DND-41 (cell line): Measurements from ENCODE around the gene CLDN19.
"Not testable (repeated sequence)": the region's sequence is repeated elsewhere in the genome, so short reads cannot be mapped to it uniquely, and the experiment has no call there.

Source experiments
- ATAC-seq: fragments of 200-7000 bp; cut with Tn5 transposase; 3 replicates; pipeline ENCODE4 v1.9.1; 2021; ENCODE audit warnings: low read depth; ENCODE audit not compliant: insufficient read depth
- DNase-seq: peaks from one replicate; pipeline ENCODE4 v3.0.0-alpha.2; 2020
- H2AFZ ChIP-seq: 2 replicates; pipeline ENCODE4 v1.6.0; 2012; ENCODE audit warnings: low read depth, low read length
- H3K27ac ChIP-seq: 2 replicates; pipeline ENCODE4 v1.5.1; 2012; ENCODE audit warnings: low read length, inconsistent platforms
- H3K27me3 ChIP-seq: fragments of 200-600 bp; sonication (generic); 2 replicates; pipeline ENCODE4 v1.6.0; 2012; ENCODE audit warnings: low read length, mild to moderate bottlenecking, inconsistent platforms; ENCODE audit not compliant: insufficient read depth, poor library complexity
- H3K36me3 ChIP-seq: 2 replicates; pipeline ENCODE4 v1.5.1; 2012; ENCODE audit warnings: low read length, inconsistent platforms; ENCODE audit not compliant: insufficient read depth
- H3K4me1 ChIP-seq: 2 replicates; pipeline ENCODE4 v1.5.1; 2012; ENCODE audit warnings: mild to moderate bottlenecking, low read length; ENCODE audit not compliant: insufficient read depth
- H3K4me2 ChIP-seq: 2 replicates; pipeline ENCODE4 v1.6.0; 2012; ENCODE audit warnings: mild to moderate bottlenecking, moderate library complexity, low read length, inconsistent platforms; ENCODE audit not compliant: insufficient read depth
- H3K4me3 ChIP-seq, 2 experiments: fragments of 200-600 bp in 1 of 2; shearing (Covaris generic) in 1 of 2; 2 replicates each; pipeline ENCODE4 v1.5.1; 2012 to 2016; ENCODE audit warnings: inconsistent platforms in 2 of 2, low read length in 2 of 2, mild to moderate bottlenecking in 2 of 2, low read depth in 1 of 2, moderate library complexity in 1 of 2
- H3K79me2 ChIP-seq: 2 replicates; pipeline ENCODE4 v1.6.0; 2012; ENCODE audit warnings: low read length, inconsistent platforms; ENCODE audit not compliant: insufficient read depth
- H3K9ac ChIP-seq: 2 replicates; pipeline ENCODE4 v1.6.0; 2012; ENCODE audit warnings: low read depth, mild to moderate bottlenecking, inconsistent platforms, low read length, moderate library complexity
- H3K9me3 ChIP-seq: 2 replicates; pipeline ENCODE4 v1.5.1; 2012; ENCODE audit warnings: low read length, moderate library complexity, mild to moderate bottlenecking, inconsistent platforms; ENCODE audit not compliant: insufficient read depth, severe bottlenecking
- H4K20me1 ChIP-seq: 2 replicates; pipeline ENCODE4 v1.6.0; 2012; ENCODE audit warnings: low read length; ENCODE audit not compliant: insufficient read depth
- CTCF ChIP-seq: IDR thresholded peaks from 2 replicates; pipeline ENCODE4 v1.5.1; 2012; ENCODE audit warnings: borderline replicate concordance, low read length, moderate library complexity, mild to moderate bottlenecking; ENCODE audit not compliant: poor library complexity, severe bottlenecking; ENCODE audit errors: extremely low read depth
- EZH2 ChIP-seq: IDR thresholded peaks from 3 replicates; pipeline ENCODE4 v1.6.1; 2012; ENCODE audit warnings: borderline replicate concordance, low read depth, mild to moderate bottlenecking, moderate library complexity, low read length, inconsistent platforms; ENCODE audit not compliant: severe bottlenecking

Gene CLDN19

GRCh38 chr1:42731585-42731984 lies 8.5 kb downstream of the CLDN19 start:
- H3K4me2 ChIP-seq, result no peak overlapping the region
- ATAC-seq, result no peak
- no peak overlapping the region for H3K27ac ChIP-seq

GRCh38 chr1:42730988-42731387 lies 9.0 kb downstream of the CLDN19 start:
- no peak overlapping the region for H3K27ac ChIP-seq
- no peaks in the 10 kb centered on the region for H3K27me3 ChIP-seq
- H3K4me2 ChIP-seq, result no peak overlapping the region
- H3K36me3 ChIP-seq, result no peaks in the 10 kb centered on the region
- DNase-seq (no peak), ATAC-seq (no peak)
- TF ChIP-seq CTCF, result peak; percentile 33
- TF ChIP-seq EZH2, result no peak
- no peaks in the 10 kb centered on the region for H3K4me1 ChIP-seq
- no peak overlapping the region for H3K9ac ChIP-seq
- H3K9me3 ChIP-seq, result no peaks in the 10 kb centered on the region
- no peaks in the 10 kb centered on the region for H4K20me1 ChIP-seq
- H3K79me2 ChIP-seq, result no peaks in the 10 kb centered on the region
- no peak overlapping the region for H2AFZ ChIP-seq
- no peak overlapping the region for H3K4me3 ChIP-seq

More at GRCh38 chr1:42731585-42731984, 8.5 kb downstream of the CLDN19 start:
- H3K79me2 ChIP-seq, result no peaks in the 10 kb centered on the region
- H2AFZ ChIP-seq, result no peak overlapping the region
- no peak for TF ChIP-seq EZH2
- no peak for TF ChIP-seq CTCF
- no peak for DNase-seq
- no peaks in the 10 kb centered on the region for H4K20me1 ChIP-seq
- H3K36me3 ChIP-seq, result no peaks in the 10 kb centered on the region
- no peak overlapping the region for H3K4me3 ChIP-seq
- H3K27me3 ChIP-seq, result no peaks in the 10 kb centered on the region
- no peaks in the 10 kb centered on the region for H3K4me1 ChIP-seq
- no peaks in the 10 kb centered on the region for H3K9me3 ChIP-seq
- H3K9ac ChIP-seq, result no peak overlapping the region

- ATAC-seq, result no peak
These were observed 10.0 kb downstream of the CLDN19 start for GRCh38 chr1:42730002-42730401.

GRCh38 chr1:42725820-42726219 lies 14.2 kb downstream of the CLDN19 start:
- H3K27ac ChIP-seq, H3K4me1 ChIP-seq, ATAC-seq, H3K27me3 ChIP-seq, H3K9me3 ChIP-seq, H3K4me2 ChIP-seq, H2AFZ ChIP-seq, H3K79me2 ChIP-seq, H4K20me1 ChIP-seq, DNase-seq, H3K9ac ChIP-seq, H3K4me3 ChIP-seq, H3K36me3 ChIP-seq: not testable (repeated sequence)

More at GRCh38 chr1:42730002-42730401, 10.0 kb downstream of the CLDN19 start:
- Histone ChIP-seq H3K9ac (no peak overlapping the region), H3K27me3 (no peaks in the 10 kb centered on the region), H3K4me1 (no peaks in the 10 kb centered on the region), H4K20me1 (no peaks in the 10 kb centered on the region), H3K36me3 (no peaks in the 10 kb centered on the region), H3K9me3 (no peaks in the 10 kb centered on the region), H3K79me2 (no peaks in the 10 kb centered on the region), H3K4me3 (no peak overlapping the region), H2AFZ (no peak overlapping the region), H3K4me2 (no peak overlapping the region), H3K27ac (no peak overlapping the region)
- no peak for DNase-seq
- TF ChIP-seq EZH2 (no peak), CTCF (peak; percentile 7)
